OCI-LY1 (cell line): ENCODE data around the gene L1CAM.

Experiments
- H2AFZ ChIP-seq: fragments of 200-600 bp; sonication (generic), shearing (Covaris generic); 2 replicates; pipeline ENCODE4 v1.6.0; 2014; ENCODE audit warnings: antibody characterized with exemption, mild to moderate bottlenecking, low read length
- H3F3A ChIP-seq: fragments of 200-600 bp; sonication (generic), shearing (Covaris generic); 2 replicates; pipeline ENCODE4 v1.6.0; 2014; ENCODE audit warnings: mild to moderate bottlenecking, antibody characterized with exemption, low read length, moderate library complexity; ENCODE audit not compliant: insufficient read depth
- H3K27ac ChIP-seq: fragments of 200-600 bp; sonication (generic); 2 replicates; pipeline ENCODE4 v1.5.1; 2014; ENCODE audit warnings: low read length, mixed run types, mild to moderate bottlenecking, low read depth; ENCODE audit not compliant: poor library complexity, severe bottlenecking
- H3K27me3 ChIP-seq: fragments of 200-600 bp; sonication (generic); 2 replicates; pipeline ENCODE4 v1.6.0; 2014; ENCODE audit warnings: antibody characterized with exemption, mild to moderate bottlenecking, low read length, moderate library complexity; ENCODE audit not compliant: insufficient read depth
- H3K36me3 ChIP-seq: fragments of 200-600 bp; sonication (generic); 2 replicates; pipeline ENCODE4 v1.6.1; 2014; ENCODE audit warnings: mild to moderate bottlenecking, antibody characterized with exemption, low read length, moderate library complexity, mixed read lengths; ENCODE audit not compliant: insufficient read depth
- H3K4me1 ChIP-seq: fragments of 200-600 bp; sonication (generic); 2 replicates; pipeline ENCODE4 v1.5.1; 2014; ENCODE audit warnings: mild to moderate bottlenecking, low read length, moderate library complexity; ENCODE audit not compliant: insufficient read depth, severe bottlenecking
- H3K4me2 ChIP-seq: fragments of 200-600 bp; sonication (generic), shearing (Covaris generic); 2 replicates; pipeline ENCODE4 v1.6.1; 2014; ENCODE audit warnings: low read length
- H3K4me3 ChIP-seq: fragments of 200-600 bp; sonication (generic); 2 replicates; pipeline ENCODE4 v1.5.1; 2014; ENCODE audit warnings: low read length, low read depth, mild to moderate bottlenecking, mixed read lengths; ENCODE audit not compliant: poor library complexity, severe bottlenecking
- H3K79me2 ChIP-seq: fragments of 200-600 bp; shearing (Covaris generic); 2 replicates; pipeline ENCODE4 v1.6.1; 2016; ENCODE audit warnings: mixed run types, low read length, mixed read lengths; ENCODE audit not compliant: insufficient read depth
- H3K9ac ChIP-seq: fragments of 200-600 bp; sonication (generic), shearing (Covaris generic); 2 replicates; pipeline ENCODE4 v1.6.1; 2014; ENCODE audit warnings: mild to moderate bottlenecking, low read length, mixed read lengths
- H3K9me2 ChIP-seq: fragments of 200-600 bp; sonication (generic), shearing (Covaris generic); 2 replicates; pipeline ENCODE4 v1.6.1; 2014; ENCODE audit warnings: low read depth, mild to moderate bottlenecking, low read length, mixed read lengths
- H3K9me3 ChIP-seq: fragments of 200-600 bp; shearing (Covaris generic); 2 replicates; pipeline ENCODE4 v1.6.1; 2014; ENCODE audit warnings: low read length, mixed read lengths
- H4K20me1 ChIP-seq: fragments of 200-600 bp; sonication (generic), shearing (Covaris generic); 2 replicates; pipeline ENCODE4 v1.6.0; 2016; ENCODE audit warnings: mild to moderate bottlenecking, low read length; ENCODE audit not compliant: insufficient read depth
- CTCF ChIP-seq: fragments of 200-600 bp; sonication (generic), shearing (Covaris generic); IDR thresholded peaks from 2 replicates; pipeline ENCODE4 v1.5.1; 2017; ENCODE audit warnings: mild to moderate bottlenecking, antibody characterized with exemption, low read length, moderate library complexity, mixed read lengths
- EZH2 ChIP-seq: fragments of 200-600 bp; sonication (generic), shearing (Covaris generic); IDR thresholded peaks from 2 replicates; pipeline ENCODE4 v1.8.0; 2017; ENCODE audit warnings: borderline replicate concordance, mixed run types, mild to moderate bottlenecking, antibody characterized with exemption, low read length, moderate library complexity, mixed read lengths

L1CAM gene

GRCh38 chrX:153827903-153828302, 58.1 kb downstream of the L1CAM start:
- Histone ChIP-seq H3K27ac (no peak overlapping the region), H3K4me1 (no peaks in the 10 kb centered on the region), H2AFZ (no peak overlapping the region), H3K4me3 (no peak overlapping the region), H3K79me2 (no peaks in the 10 kb centered on the region), H3K27me3 (no peaks in the 10 kb centered on the region), H3K36me3 (no peaks in the 10 kb centered on the region), H3K9me3 (no peaks in the 10 kb centered on the region), H3K9ac (no peak overlapping the region), H3F3A (no peaks in the 10 kb centered on the region), H3K9me2 (no peaks in the 10 kb centered on the region), H4K20me1 (no peaks in the 10 kb centered on the region), H3K4me2 (no peak overlapping the region)
- TF ChIP-seq EZH2: no peak
- TF ChIP-seq CTCF: no peak

- Histone ChIP-seq H2AFZ (no peak overlapping the region), H4K20me1 (no peaks in the 10 kb centered on the region), H3K9ac (no peak overlapping the region), H3K79me2 (no peaks in the 10 kb centered on the region), H3K27me3 (no peaks in the 10 kb centered on the region), H3K4me1 (no peaks in the 10 kb centered on the region), H3K27ac (no peak overlapping the region), H3K4me3 (no peak overlapping the region), H3K9me3 (no peaks in the 10 kb centered on the region), H3K36me3 (no peaks in the 10 kb centered on the region), H3F3A (no peaks in the 10 kb centered on the region), H3K9me2 (no peaks in the 10 kb centered on the region), H3K4me2 (no peak overlapping the region)
- no peak for TF ChIP-seq CTCF
- no peak for TF ChIP-seq EZH2
Observed at GRCh38 chrX:153827016-153827415, 59.0 kb downstream of the L1CAM start.

GRCh38 chrX:153825042-153825441, 60.9 kb downstream of the L1CAM start:
- H3K4me3 ChIP-seq: no peak overlapping the region
- no peak overlapping the region for H3K9ac ChIP-seq
- no peaks in the 10 kb centered on the region for H3K36me3 ChIP-seq
- H2AFZ ChIP-seq: no peak overlapping the region
- no peaks in the 10 kb centered on the region for H3F3A ChIP-seq
- H3K27me3 ChIP-seq: no peaks in the 10 kb centered on the region
- H3K9me3 ChIP-seq: no peaks in the 10 kb centered on the region
- no peaks in the 10 kb centered on the region for H3K79me2 ChIP-seq
- H3K9me2 ChIP-seq: no peaks in the 10 kb centered on the region
- TF ChIP-seq EZH2 (no peak), CTCF (no peak)
- H4K20me1 ChIP-seq: no peaks in the 10 kb centered on the region
- H3K4me1 ChIP-seq: no peaks in the 10 kb centered on the region
- no peak overlapping the region for H3K4me2 ChIP-seq
- no peak overlapping the region for H3K27ac ChIP-seq
